ENCODE measurements around the gene MRTFA.

The MRTFA gene

DNA sequence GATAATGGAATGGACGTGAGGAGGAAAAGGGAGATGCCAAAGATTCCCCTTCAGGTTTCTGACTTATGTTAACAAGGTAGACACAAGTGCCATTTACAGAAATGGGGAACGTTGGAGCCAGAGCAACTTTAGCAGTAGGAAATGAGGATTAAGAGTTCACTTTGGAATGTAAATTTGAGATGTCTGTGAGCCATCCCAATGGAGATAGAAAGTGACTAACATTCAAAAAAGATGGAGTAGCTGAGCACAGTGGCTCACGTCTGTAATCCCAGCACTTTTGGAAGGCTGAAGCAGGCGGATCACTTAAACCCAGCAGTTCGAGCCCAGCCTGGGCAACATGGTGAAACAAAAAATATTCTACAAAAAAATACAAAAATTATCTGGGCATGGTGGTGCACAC lies 19.9 kb downstream of the MRTFA start:
- TF ChIP-seq, protein P1, sequence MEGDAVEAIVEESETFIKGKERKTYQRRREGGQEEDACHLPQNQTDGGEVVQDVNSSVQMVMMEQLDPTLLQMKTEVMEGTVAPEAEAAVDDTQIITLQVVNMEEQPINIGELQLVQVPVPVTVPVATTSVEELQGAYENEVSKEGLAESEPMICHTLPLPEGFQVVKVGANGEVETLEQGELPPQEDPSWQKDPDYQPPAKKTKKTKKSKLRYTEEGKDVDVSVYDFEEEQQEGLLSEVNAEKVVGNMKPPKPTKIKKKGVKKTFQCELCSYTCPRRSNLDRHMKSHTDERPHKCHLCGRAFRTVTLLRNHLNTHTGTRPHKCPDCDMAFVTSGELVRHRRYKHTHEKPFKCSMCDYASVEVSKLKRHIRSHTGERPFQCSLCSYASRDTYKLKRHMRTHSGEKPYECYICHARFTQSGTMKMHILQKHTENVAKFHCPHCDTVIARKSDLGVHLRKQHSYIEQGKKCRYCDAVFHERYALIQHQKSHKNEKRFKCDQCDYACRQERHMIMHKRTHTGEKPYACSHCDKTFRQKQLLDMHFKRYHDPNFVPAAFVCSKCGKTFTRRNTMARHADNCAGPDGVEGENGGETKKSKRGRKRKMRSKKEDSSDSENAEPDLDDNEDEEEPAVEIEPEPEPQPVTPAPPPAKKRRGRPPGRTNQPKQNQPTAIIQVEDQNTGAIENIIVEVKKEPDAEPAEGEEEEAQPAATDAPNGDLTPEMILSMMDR (IDR thresholded peaks at IDR 0.05; ENCODE audit: insufficient read depth, missing control alignments), result no peak
- FAIRE-seq (no peak), DNase-seq (ENCODE audit: insufficient read length, low spot score) (no peak)

DNA sequence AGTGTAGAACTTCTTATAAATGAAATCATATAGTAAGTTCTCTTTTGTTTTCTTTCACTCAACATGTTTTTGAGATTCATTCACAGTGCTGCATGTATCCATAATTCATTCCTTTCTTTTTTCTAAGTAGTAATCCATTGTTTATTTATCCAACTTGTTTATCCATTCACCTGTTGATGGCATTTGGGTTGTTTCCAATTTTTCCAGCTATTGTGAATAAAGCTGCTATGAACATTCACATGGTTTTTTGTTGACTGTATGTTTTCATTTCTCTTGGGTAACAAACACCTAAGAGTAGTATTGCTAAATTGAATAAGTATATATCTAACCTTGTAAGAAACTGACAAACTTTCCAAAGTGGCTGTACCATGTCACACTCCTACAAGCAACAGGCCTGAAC lies 23.5 kb downstream of the MRTFA start:
- FAIRE-seq, result no peak
- no peak for DNase-seq (ENCODE audit: insufficient read length, low spot score)
- TF ChIP-seq, protein P1 (IDR thresholded peaks at IDR 0.05; ENCODE audit: insufficient read depth, missing control alignments), result no peak

- no peak for DNase-seq (ENCODE audit: insufficient read length, low spot score)
- no peak for FAIRE-seq
These were observed 24.2 kb downstream of the MRTFA start for GRCh38 chr22:40612291-40612751.

DNA sequence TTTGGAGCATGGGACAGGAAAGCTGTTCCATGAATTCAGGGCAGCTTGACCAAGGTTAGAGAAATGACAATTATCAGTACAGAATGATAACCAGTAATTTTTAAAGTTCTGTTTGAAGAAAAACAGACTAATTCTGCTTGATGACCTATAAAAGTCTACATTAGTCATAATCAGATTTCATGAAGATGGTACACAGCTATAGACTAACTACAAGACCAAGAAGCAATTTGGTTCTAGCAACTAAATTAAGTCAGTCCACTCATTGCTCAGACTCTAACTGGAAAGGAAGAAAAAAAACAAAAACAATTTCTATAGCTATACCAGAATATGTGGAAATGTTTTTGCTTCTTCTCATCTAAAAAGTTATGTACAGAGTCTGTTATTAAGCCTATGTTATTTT lies 24.9 kb downstream of the MRTFA start:
- FAIRE-seq (no peak), DNase-seq (ENCODE audit: insufficient read length, low spot score) (no peak)
- TF ChIP-seq, protein P1 (IDR thresholded peaks at IDR 0.05; ENCODE audit: insufficient read depth, missing control alignments), result no peak

More at GRCh38 chr22:40612291-40612751, 24.2 kb downstream of the MRTFA start:
- TF ChIP-seq, protein P1 (IDR thresholded peaks at IDR 0.05; ENCODE audit: insufficient read depth, missing control alignments), result no peak

- DNase-seq (ENCODE audit: insufficient read length, low spot score) (no peak), FAIRE-seq (no peak)
- TF ChIP-seq, protein P1 (IDR thresholded peaks at IDR 0.05; ENCODE audit: insufficient read depth, missing control alignments), result no peak
These were observed 26.1 kb downstream of the MRTFA start for GRCh38 chr22:40610329-40610850.

DNA sequence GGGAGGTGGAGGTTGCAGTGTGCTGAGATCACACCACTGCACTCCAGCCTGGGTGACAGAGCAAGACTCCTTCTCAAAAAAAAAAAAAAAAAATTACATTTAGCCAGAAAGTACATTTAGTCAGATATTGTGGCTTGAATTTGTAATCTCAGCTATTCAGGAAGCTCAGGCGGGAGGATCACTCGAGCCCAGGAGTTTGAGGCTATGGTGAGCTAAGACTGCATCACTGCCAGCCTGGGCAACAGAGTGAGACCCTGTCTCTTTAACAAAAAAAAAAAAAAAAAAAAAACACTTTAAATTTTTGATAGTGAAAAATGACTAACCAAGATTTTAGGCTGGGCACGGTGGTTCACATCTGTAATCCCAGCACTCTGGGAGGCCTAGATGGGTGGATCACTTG lies 27.3 kb downstream of the MRTFA start:
- TF ChIP-seq, protein P1 (IDR thresholded peaks at IDR 0.05; ENCODE audit: insufficient read depth, missing control alignments), result no peak
- FAIRE-seq (no peak), DNase-seq (ENCODE audit: insufficient read length, low spot score) (no peak)

- no peak for FAIRE-seq
- DNase-seq (ENCODE audit: insufficient read length, low spot score), result no peak
- TF ChIP-seq, protein P1 (IDR thresholded peaks at IDR 0.05; ENCODE audit: insufficient read depth, missing control alignments), result no peak
These were observed 29.0 kb downstream of the MRTFA start for GRCh38 chr22:40607506-40607905.
